HG02852 (cell line): Measurements from ENCODE around the gene C15orf61.
A peak's percentile ranks its signal among the peaks of the same experiment; 100 is the strongest.

Experiments
- ATAC-seq: cut with Tn5 transposase; IDR thresholded peaks from one replicate; pipeline ENCODE4 v1.9.1; 2021; ENCODE audit warnings: mild to moderate bottlenecking, moderate library complexity; ENCODE audit not compliant: unreplicated experiment

The C15orf61 gene

GRCh38 chr15:67548862-67549651 is 28.1 kb downstream of the C15orf61 start:
- ATAC-seq = no peak

GRCh38 chr15:67549736-67550135 is 28.8 kb downstream of the C15orf61 start:
- ATAC-seq = no peak

- no peak for ATAC-seq
Measured at GRCh38 chr15:67550522-67550921, 29.6 kb downstream of the C15orf61 start.

DNA sequence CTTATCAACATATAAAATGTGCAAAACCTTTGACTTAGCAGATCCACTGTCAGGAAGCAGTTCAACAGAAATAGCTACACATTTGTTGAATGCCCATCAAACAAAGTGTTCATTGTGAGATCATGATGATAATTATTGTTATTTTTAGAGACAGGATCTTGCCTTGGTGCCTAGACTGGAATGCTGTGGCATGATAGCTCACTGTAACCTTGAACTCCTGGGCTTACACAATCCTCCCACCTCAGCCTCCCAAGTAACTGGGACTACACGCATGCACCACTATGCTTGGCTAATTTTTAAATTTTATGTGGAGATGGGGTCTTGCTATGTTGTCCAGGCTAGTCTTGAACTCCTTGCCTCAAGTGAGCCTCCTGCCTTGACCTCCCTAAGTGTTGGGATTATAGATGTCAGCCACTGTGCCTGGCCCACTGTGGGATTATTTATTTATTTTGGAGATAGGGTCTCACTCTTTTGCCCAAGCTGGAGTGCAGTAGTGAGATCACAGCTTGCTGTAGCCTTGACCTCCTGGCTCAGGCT is 30.3 kb downstream of the C15orf61 start:
- no peak for ATAC-seq

GRCh38 chr15:67554580-67554979 is 33.6 kb downstream of the C15orf61 start:
- ATAC-seq = no peak

DNA sequence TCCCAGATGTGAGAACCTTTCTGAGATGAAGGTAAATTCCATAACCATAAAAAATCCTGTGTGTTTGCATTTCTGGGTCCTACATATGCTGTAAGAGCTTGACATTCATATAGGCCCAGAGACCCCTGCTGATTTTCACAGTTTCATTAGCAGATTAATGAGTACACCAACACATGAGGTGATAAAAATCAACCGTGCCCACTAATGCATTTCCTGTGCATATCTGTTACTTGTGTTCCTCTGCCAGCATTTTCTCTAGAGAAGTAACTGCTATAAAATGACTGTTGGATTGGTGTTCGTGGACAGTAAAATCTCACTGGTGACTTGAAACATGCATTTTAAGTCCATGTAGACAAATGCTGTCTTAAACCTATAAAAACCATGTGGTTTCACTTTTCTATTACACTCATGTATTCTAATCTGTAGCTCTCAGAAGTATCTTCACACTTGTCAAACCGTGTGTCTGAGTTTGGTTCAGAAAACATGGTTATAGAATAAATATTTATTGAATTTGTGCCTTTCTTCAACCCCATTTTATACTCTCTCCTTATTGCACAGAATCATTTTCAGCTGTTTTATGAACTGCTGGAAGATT is 36.1 kb downstream of the C15orf61 start:
- ATAC-seq = no peak

- no peak for ATAC-seq
Measured at GRCh38 chr15:67558502-67558901, 37.6 kb downstream of the C15orf61 start.

- ATAC-seq = no peak
Measured at GRCh38 chr15:67559158-67559557, 38.2 kb downstream of the C15orf61 start.

DNA sequence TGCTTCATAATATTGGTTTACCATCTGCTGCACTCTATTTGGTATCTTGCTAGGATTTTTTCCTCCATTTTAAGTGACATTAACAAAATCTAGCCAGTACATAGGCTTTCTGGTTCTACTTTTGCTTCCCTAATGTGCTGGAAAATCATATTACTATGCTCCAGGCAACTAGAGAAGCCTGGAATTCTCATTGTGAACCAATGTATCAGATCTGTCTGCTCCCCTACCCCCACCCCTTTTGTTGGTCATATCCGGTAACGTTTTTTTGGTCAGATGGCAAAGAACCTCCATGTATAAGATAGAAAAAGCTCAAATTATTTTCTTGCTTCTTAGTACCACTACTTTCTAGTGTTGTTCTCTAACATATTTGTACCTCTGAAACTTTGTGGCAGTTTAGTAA is 38.6 kb downstream of the C15orf61 start:
- no peak for ATAC-seq

DNA sequence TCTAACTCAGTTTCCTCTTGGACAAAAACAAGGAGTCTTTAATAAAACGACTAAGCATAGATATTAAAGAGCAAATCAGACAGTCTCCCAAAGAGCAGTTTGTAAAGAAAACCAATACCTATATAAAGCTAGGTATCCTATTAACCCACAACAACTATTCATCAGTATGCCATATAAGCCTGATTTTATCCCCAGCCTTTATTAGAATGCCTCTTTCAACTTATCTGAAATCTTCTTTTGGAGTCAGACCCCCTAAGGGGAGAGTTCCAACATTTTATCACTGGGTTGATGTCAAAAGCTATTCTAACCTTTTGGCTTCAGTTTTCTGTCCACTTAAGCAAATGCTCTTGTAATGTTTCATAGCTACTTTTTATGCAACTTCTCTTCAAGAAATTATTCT is 39.4 kb downstream of the C15orf61 start:
- no peak for ATAC-seq

GRCh38 chr15:67563092-67563491 is 42.2 kb downstream of the C15orf61 start:
- ATAC-seq = no peak

GRCh38 chr15:67564021-67564967 is 43.4 kb downstream of the C15orf61 start:
- ATAC-seq = peak; percentile 94

DNA sequence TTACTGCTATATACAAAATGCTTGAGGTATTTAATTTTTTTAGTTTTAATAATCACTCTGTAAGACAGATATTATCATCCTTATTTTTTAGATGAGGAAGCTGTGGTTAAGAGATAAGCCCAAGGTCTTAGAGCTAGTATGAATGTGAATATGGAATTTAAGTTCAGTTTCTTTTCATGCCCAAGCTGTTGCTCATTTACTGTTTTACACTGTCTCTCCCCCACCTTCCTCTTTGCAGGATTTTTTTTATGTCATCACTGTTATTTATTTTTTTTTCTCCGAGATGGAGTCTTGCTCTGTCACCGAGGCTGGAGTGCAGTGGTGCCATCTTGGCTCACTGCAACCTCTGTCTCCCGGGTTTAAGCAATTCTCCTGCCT is 44.0 kb downstream of the C15orf61 start:
- peak; percentile 33 for ATAC-seq

DNA sequence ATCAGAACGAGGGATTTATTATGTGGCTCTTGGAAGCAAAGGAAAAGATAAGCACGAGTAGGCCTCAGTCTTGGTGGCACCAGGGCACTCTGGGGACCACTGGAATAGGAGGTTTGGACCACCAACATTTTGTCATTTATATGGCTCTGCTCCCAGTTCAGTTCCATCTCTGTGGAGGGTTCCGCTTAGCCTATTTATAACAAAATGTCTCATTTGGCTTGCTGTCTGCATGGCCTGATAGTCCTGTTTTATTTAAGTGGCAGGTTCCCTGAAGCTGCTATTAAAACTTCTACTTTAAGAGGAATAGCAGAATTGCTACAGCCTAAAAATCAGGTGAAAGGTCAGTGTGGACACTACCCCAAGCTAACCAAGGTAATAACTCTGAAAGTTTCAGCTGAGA is 48.7 kb downstream of the C15orf61 start:
- ATAC-seq = no peak

DNA sequence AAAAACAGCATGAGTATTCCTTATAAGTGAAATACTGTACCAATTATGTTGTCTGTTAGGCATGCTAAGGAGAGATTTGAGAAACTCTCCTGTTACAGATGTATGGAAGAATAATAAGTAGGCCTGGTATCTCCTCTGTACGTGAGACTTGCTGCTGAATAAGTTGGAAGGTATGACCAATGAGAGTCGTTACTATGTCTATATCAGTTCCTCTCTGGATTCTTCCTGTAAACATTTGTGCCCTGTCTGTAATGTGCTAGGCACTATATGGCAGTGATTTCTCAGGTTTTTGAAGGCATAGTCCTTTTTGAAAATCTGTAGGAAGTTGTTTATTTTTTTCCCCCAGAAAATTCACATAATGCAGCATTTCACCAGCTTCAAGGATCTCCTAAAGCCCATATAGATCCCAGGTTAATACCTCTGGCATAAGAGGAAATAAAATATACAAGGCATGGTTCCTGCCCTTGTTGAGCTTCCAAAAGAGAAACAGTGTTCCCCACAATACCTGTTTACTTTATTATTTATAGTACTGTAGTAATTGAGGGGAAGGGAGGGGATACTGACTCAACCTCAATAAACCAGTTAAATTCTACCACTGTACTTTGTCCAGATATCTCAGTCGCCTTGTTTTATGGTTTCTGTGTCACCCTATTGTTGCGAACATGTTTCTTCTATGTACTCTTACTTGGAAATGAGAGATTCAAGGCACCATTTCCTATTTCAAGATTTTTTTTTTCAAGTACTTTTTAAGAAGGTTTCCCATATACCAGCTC is 50.1 kb downstream of the C15orf61 start:
- no peak for ATAC-seq

DNA sequence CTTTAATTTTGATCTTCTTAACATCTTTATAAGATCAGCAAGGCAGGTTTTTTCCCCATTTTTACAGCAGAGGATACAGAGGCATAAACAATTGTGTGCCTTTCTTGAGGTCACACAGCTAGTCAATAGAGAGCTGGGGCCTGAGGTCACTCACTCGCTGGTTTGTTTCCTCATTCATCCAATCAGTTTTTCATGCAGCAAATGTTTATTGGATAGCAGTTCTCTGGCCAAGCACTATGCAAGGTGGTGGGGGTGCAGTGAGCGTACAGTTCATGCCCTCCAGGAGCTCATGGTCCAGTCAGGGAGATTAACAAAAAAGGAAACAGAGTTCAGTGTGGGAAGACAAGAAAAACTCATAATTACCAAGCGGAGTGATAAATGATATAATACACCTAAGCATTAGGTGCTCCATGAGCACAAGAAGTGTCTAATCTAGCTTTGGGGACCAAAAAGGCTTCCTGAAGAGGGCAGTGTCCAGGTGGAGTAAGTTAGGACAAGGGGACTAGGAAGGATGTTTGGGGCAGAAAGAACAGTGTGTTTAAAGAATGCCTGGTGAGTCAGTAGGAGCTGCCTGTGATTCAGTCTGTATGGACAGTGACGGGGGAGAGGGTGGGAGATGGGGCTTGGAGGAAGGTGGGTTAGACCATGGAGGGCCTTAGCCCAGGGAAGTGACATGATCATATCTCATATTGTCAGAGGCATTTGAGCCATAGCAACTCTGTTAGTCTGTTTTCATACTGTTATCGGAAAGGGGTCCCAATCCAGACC is 50.9 kb downstream of the C15orf61 start:
- ATAC-seq = no peak

- no peak for ATAC-seq
Measured at GRCh38 chr15:67573194-67573593, 52.3 kb downstream of the C15orf61 start.

DNA sequence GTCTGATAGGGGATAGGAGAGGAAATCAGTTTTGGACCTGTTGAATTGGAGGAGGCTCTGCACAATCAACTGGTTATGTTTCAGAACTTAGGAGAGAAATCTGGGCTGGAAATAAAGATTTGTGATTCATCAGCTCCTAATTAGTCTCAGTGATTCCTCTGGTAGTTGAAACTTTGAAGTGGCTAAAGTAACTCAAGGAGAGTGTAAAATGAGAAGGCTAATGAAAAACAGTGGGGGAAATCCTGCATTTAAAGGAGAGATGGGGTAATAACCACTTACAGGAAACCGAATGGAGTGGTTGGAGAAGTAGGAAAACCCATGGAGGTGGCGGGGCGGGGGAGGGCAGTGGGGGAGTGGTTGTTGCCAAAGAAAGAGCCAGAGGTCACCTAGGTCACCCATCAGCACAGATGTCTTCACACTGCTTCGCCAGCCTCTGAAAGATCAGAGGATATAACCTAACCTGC is 54.1 kb downstream of the C15orf61 start:
- ATAC-seq = no peak

DNA sequence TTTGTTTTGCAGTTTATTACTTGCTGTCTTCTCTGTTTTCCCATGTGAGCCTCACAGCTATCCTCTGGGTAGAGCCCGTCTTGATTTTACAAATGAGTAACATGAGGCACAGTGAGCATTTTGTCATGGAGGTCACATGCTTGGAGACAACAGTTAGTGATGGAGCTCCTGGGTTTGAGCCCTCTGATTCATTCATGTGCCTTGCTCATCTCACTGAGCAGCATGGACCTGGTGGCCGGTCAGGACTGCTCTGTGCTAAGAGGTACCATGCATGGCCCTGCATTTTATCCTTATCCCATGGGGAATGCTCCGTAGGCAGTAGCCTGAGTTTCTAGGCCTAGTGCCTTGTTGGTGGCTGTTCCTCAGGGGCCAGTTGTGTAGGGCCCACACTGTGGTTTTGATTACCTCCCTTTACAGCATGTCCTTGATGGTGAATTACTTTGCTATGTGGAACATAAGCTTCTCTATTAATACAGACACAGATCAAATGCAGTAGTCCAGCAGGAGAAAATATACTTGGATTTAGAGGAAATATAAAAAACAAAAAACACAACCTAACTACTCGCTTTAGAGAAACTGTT is 57.2 kb downstream of the C15orf61 start:
- no peak for ATAC-seq
